ENCODE measurements around the gene SNRK. TPM values are rescaled to one million over a fixed set of nuclear protein-coding genes. Genes with fewer than 3 reads are reported as not detected.

SNRK gene
- total RNA-seq, 1 donor from 2014 or later = 26.1 TPM

GRCh38 chr3:43291546-43291945 lies 5.2 kb downstream of the SNRK start:
- no peak overlapping the region for H3K27ac ChIP-seq
- no peak overlapping the region for H3K9ac ChIP-seq
- H2AFZ ChIP-seq (replicated peaks) = no peak overlapping the region
- H3K79me2 ChIP-seq (ENCODE audit: low read depth) = peaks cover 96% of the 10 kb centered on the region
- H3F3A ChIP-seq (ENCODE audit: low read depth) = no peaks in the 10 kb centered on the region
- H3K36me3 ChIP-seq = no peaks in the 10 kb centered on the region
- no peaks in the 10 kb centered on the region for H3K27me3 ChIP-seq
- H3K27me3 Mint-ChIP-seq (ENCODE audit: insufficient read depth, low read depth) = no peaks in the 10 kb centered on the region
- no peak for DNase-seq (ENCODE audit: low spot score)
- H3K4me2 ChIP-seq = no peak overlapping the region
- no peak overlapping the region for H3K4me3 Mint-ChIP-seq
- no peak overlapping the region for H3K4me3 ChIP-seq
- H3K9me3 Mint-ChIP-seq = no peaks in the 10 kb centered on the region
- H3K4me1 Mint-ChIP-seq = peaks cover 15% of the 10 kb centered on the region
- no peak overlapping the region for H3K27ac Mint-ChIP-seq
- peaks cover 10% of the 10 kb centered on the region for H3K36me3 Mint-ChIP-seq
- peaks cover 18% of the 10 kb centered on the region for H3K4me1 ChIP-seq
- no peaks in the 10 kb centered on the region for H3K9me3 ChIP-seq (ENCODE audit: low read depth)
- H4K20me1 ChIP-seq (ENCODE audit: low read depth) = peaks cover 94% of the 10 kb centered on the region
- TF ChIP-seq EZH2phosphoT487 (IDR thresholded peaks at IDR 0.05) = no peak

GRCh38 chr3:43294975-43295374 lies 8.6 kb downstream of the SNRK start:
- no peaks in the 10 kb centered on the region for H3K4me1 ChIP-seq
- no peaks in the 10 kb centered on the region for H3F3A ChIP-seq (ENCODE audit: low read depth)
- no peak overlapping the region for H3K27ac ChIP-seq
- H3K36me3 ChIP-seq = no peaks in the 10 kb centered on the region
- DNase-seq (ENCODE audit: low spot score) = no peak
- no peaks in the 10 kb centered on the region for H3K27me3 ChIP-seq
- peaks cover 93% of the 10 kb centered on the region for H4K20me1 ChIP-seq (ENCODE audit: low read depth)
- no peak overlapping the region for H3K4me3 Mint-ChIP-seq
- H3K9me3 ChIP-seq (ENCODE audit: low read depth) = no peaks in the 10 kb centered on the region
- H3K9me3 Mint-ChIP-seq = no peaks in the 10 kb centered on the region
- TF ChIP-seq EZH2phosphoT487 (IDR thresholded peaks at IDR 0.05) (no peak), CTCF (IDR thresholded peaks at IDR 0.05) (no peak), EZH2 (IDR thresholded peaks at IDR 0.05) (no peak)
- no peaks in the 10 kb centered on the region for H3K27me3 Mint-ChIP-seq (ENCODE audit: insufficient read depth, low read depth)
- H3K79me2 ChIP-seq (ENCODE audit: low read depth) = peaks cover 99% of the 10 kb centered on the region
- H3K9ac ChIP-seq = no peak overlapping the region
- no peak overlapping the region for H3K4me2 ChIP-seq
- H3K27ac Mint-ChIP-seq = no peak overlapping the region
- no peak overlapping the region for H3K4me3 ChIP-seq
- peaks cover 8% of the 10 kb centered on the region for H3K36me3 Mint-ChIP-seq
- H3K4me1 Mint-ChIP-seq = no peaks in the 10 kb centered on the region
- no peak overlapping the region for H2AFZ ChIP-seq (replicated peaks)

- Histone ChIP-seq H3K27me3 (no peaks in the 10 kb centered on the region), H3K9ac (no peak overlapping the region), H4K20me1 (ENCODE audit: low read depth) (peaks cover 86% of the 10 kb centered on the region), H3K27ac (no peak overlapping the region), H3K4me2 (no peak overlapping the region), H3K79me2 (ENCODE audit: low read depth) (peaks cover 99% of the 10 kb centered on the region), H3K4me1 (no peaks in the 10 kb centered on the region), H3K9me3 (ENCODE audit: low read depth) (no peaks in the 10 kb centered on the region), H3K4me3 (no peak overlapping the region), H2AFZ (replicated peaks) (no peak overlapping the region), H3K36me3 (no peaks in the 10 kb centered on the region), H3F3A (ENCODE audit: low read depth) (no peaks in the 10 kb centered on the region)
- Mint-ChIP-seq H3K27ac (no peak overlapping the region), H3K9me3 (no peaks in the 10 kb centered on the region), H3K4me3 (no peak overlapping the region), H3K4me1 (no peaks in the 10 kb centered on the region), H3K36me3 (peaks cover 8% of the 10 kb centered on the region), H3K27me3 (ENCODE audit: insufficient read depth, low read depth) (no peaks in the 10 kb centered on the region)
- no peak for TF ChIP-seq CTCF (IDR thresholded peaks at IDR 0.05)
- TF ChIP-seq EZH2phosphoT487 (IDR thresholded peaks at IDR 0.05) = no peak
- TF ChIP-seq EZH2 (IDR thresholded peaks at IDR 0.05) = no peak
- DNase-seq (ENCODE audit: low spot score) = no peak
Measured at GRCh38 chr3:43296565-43296964, 10.2 kb downstream of the SNRK start.

- Histone ChIP-seq H3K4me3 (no peak overlapping the region), H3K4me2 (no peak overlapping the region), H3K9me3 (ENCODE audit: low read depth) (no peaks in the 10 kb centered on the region), H2AFZ (replicated peaks) (no peak overlapping the region), H3K36me3 (peaks cover 3% of the 10 kb centered on the region), H3K27me3 (no peaks in the 10 kb centered on the region), H3K9ac (no peak overlapping the region), H3F3A (ENCODE audit: low read depth) (no peaks in the 10 kb centered on the region), H3K4me1 (no peaks in the 10 kb centered on the region), H4K20me1 (ENCODE audit: low read depth) (peaks cover 70% of the 10 kb centered on the region), H3K79me2 (ENCODE audit: low read depth) (peaks cover 90% of the 10 kb centered on the region), H3K27ac (no peak overlapping the region)
- no peaks in the 10 kb centered on the region for H3K27me3 Mint-ChIP-seq (ENCODE audit: insufficient read depth, low read depth)
- H3K4me3 Mint-ChIP-seq = no peak overlapping the region
- no peak for DNase-seq (ENCODE audit: low spot score)
- H3K36me3 Mint-ChIP-seq = peaks cover 12% of the 10 kb centered on the region
- H3K4me1 Mint-ChIP-seq = no peaks in the 10 kb centered on the region
- H3K9me3 Mint-ChIP-seq = no peaks in the 10 kb centered on the region
- TF ChIP-seq EZH2phosphoT487 (IDR thresholded peaks at IDR 0.05) = no peak
- no peak for TF ChIP-seq EZH2 (IDR thresholded peaks at IDR 0.05)
- no peak for TF ChIP-seq CTCF (IDR thresholded peaks at IDR 0.05)
- no peak overlapping the region for H3K27ac Mint-ChIP-seq
Measured at GRCh38 chr3:43298292-43298691, 12.0 kb downstream of the SNRK start.

Data from neural progenitor cell (in vitro differentiated cells).